IMR-90 (cell line): ENCODE data around the gene RNF223. TPM values are rescaled to one million over a fixed set of nuclear protein-coding genes. Genes with fewer than 3 reads are reported as not detected.

Experiments used
- ATAC-seq: fragments of 200-7000 bp; cut with Tn5 transposase; 2 replicates; pipeline ENCODE4 v1.9.1; 2020; ENCODE audit warnings: low read depth, mild to moderate bottlenecking, moderate library complexity
- BruUV-seq: library from RNA; stranded (reverse); fragments of 400-500 nt; replicated peaks from 2 replicates; lab custom pipeline; 2021; lab: Mats Ljungman, UMichigan
- CTCF ChIA-PET: fragments of 300-600 bp; formaldehyde crosslinking; extraction: SDS; loops from one replicate; lab custom pipeline; 2021; ENCODE audit warnings: antibody characterized with exemption; lab: Yijun Ruan, JAX
- POLR2A ChIA-PET: fragments of 300-600 bp; sonication (Branson Sonifier 250); formaldehyde crosslinking; loops from one replicate; lab custom pipeline; 2022; ENCODE audit warnings: antibody characterized with exemption; ENCODE audit not compliant: unreplicated experiment; lab: Charles Lee
- DNase-seq: peaks from one replicate; pipeline ENCODE4 v3.0.0; 2013
- H2AFZ ChIP-seq: replicated peaks from 2 replicates; pipeline ENCODE3; 2013; ENCODE audit warnings: low read length, mild to moderate bottlenecking; ENCODE audit not compliant: poor library complexity
- H2AK5ac ChIP-seq: 2 replicates; pipeline ENCODE4 v1.6.1; 2013; ENCODE audit warnings: low read depth, low read length, inconsistent platforms
- H2AK9ac ChIP-seq: replicated peaks from 2 replicates; pipeline ENCODE3; 2013; ENCODE audit warnings: mild to moderate bottlenecking, low read depth, low read length, moderate library complexity; ENCODE audit not compliant: poor library complexity
- H2BK120ac ChIP-seq: 2 replicates; pipeline ENCODE4 v1.6.1; 2013; ENCODE audit warnings: low read depth, low read length, inconsistent platforms
- H2BK15ac ChIP-seq: 3 replicates; pipeline ENCODE4 v1.6.1; 2013; ENCODE audit warnings: low read depth, low read length, inconsistent platforms
- H2BK20ac ChIP-seq: 2 replicates; pipeline ENCODE4 v1.6.1; 2013; ENCODE audit warnings: low read depth, mild to moderate bottlenecking, inconsistent platforms, low read length, moderate library complexity
- H2BK5ac ChIP-seq: 2 replicates; pipeline ENCODE4 v1.6.1; 2013; ENCODE audit warnings: mild to moderate bottlenecking, low read depth, low read length, inconsistent platforms; ENCODE audit not compliant: poor library complexity, severe bottlenecking
- H3K14ac ChIP-seq: replicated peaks from 2 replicates; pipeline ENCODE4 v1.6.1; 2013; ENCODE audit warnings: low read depth, low read length, inconsistent platforms
- H3K18ac ChIP-seq: 2 replicates; pipeline ENCODE4 v1.6.1; 2013; ENCODE audit warnings: low read depth, low read length, control low read depth
- H3K23ac ChIP-seq: 2 replicates; pipeline ENCODE4 v1.6.1; 2013; ENCODE audit warnings: low read depth, low read length, inconsistent platforms
- H3K27ac ChIP-seq: 2 replicates; pipeline ENCODE4 v1.5.1; 2013; ENCODE audit warnings: mild to moderate bottlenecking, control low read depth, low read length; ENCODE audit not compliant: insufficient read depth
- H3K27me3 ChIP-seq: 2 replicates; pipeline ENCODE4 v1.6.1; 2013; ENCODE audit warnings: low read length; ENCODE audit not compliant: control insufficient read depth, insufficient read depth
- H3K36me3 ChIP-seq: 2 replicates; pipeline ENCODE4 v1.6.1; 2013; ENCODE audit warnings: low read length, mixed read lengths; ENCODE audit not compliant: control insufficient read depth, insufficient read depth
- H3K4ac ChIP-seq: 2 replicates; pipeline ENCODE4 v1.6.1; 2013; ENCODE audit warnings: low read depth, low read length, inconsistent platforms
- H3K4me1 ChIP-seq: 2 replicates; pipeline ENCODE4 v1.6.1; 2013; ENCODE audit warnings: low read length, mixed read lengths; ENCODE audit not compliant: control insufficient read depth, insufficient read depth
- H3K4me2 ChIP-seq: 2 replicates; pipeline ENCODE4 v1.6.1; 2013; ENCODE audit warnings: low read depth, mild to moderate bottlenecking, control low read depth, low read length, moderate library complexity
- H3K4me3 ChIP-seq: 2 replicates; pipeline ENCODE4 v1.5.1; 2013; ENCODE audit warnings: low read depth, mild to moderate bottlenecking, control low read depth, low read length, moderate library complexity; ENCODE audit not compliant: insufficient read depth
- H3K56ac ChIP-seq: 2 replicates; pipeline ENCODE4 v1.6.1; 2013; ENCODE audit warnings: low read length, inconsistent platforms; ENCODE audit not compliant: insufficient read depth; ENCODE audit errors: extremely low read depth
- H3K79me1 ChIP-seq, 2 experiments: 2 replicates each; pipeline ENCODE4 v1.6.1; 2013; ENCODE audit warnings: low read length in 2 of 2, inconsistent platforms in 1 of 2, low read depth in 1 of 2
- H3K9ac ChIP-seq: 2 replicates; pipeline ENCODE4 v1.6.1; 2013; ENCODE audit warnings: low read depth, low read length, control low read depth
- H3K9me1 ChIP-seq: 2 replicates; pipeline ENCODE4 v1.6.1; 2013; ENCODE audit warnings: low read length, inconsistent platforms; ENCODE audit not compliant: insufficient read depth
- H3K9me3 ChIP-seq: 2 replicates; pipeline ENCODE4 v1.6.1; 2013; ENCODE audit warnings: low read length; ENCODE audit not compliant: control insufficient read depth, insufficient read depth
- H4K20me1 ChIP-seq: 2 replicates; pipeline ENCODE4 v1.6.1; 2013; ENCODE audit warnings: low read length, inconsistent platforms; ENCODE audit not compliant: insufficient read depth
- H4K5ac ChIP-seq: 2 replicates; pipeline ENCODE4 v1.6.1; 2013; ENCODE audit warnings: mild to moderate bottlenecking, low read depth, low read length, control low read depth
- H4K8ac ChIP-seq, 2 experiments: 2 replicates each; pipeline ENCODE4 v1.6.1; 2013; ENCODE audit warnings: low read depth in 2 of 2, low read length in 2 of 2, control low read depth in 1 of 2, inconsistent platforms in 1 of 2
- H4K91ac ChIP-seq: 2 replicates; pipeline ENCODE4 v1.6.1; 2013; ENCODE audit warnings: low read depth, low read length, inconsistent platforms; ENCODE audit not compliant: insufficient read depth
- BHLHE40 ChIP-seq: fragments of 150-350 bp; IDR thresholded peaks from 2 replicates; pipeline ENCODE4 v1.6.1; 2016; ENCODE audit warnings: mild to moderate bottlenecking, low read depth, low read length
- CEBPB ChIP-seq: IDR thresholded peaks from 2 replicates; pipeline ENCODE4 v1.6.1; 2012; ENCODE audit warnings: low read depth, low read length, improper control_type of control experiment
- CHD1 ChIP-seq: IDR thresholded peaks from 2 replicates; pipeline ENCODE4 v1.6.1; 2012; ENCODE audit warnings: low read depth, low read length, improper control_type of control experiment
- ELK1 ChIP-seq: fragments of 150-350 bp; IDR thresholded peaks from 2 replicates; pipeline ENCODE4 v1.6.1; 2016; ENCODE audit warnings: low read depth, mild to moderate bottlenecking, low read length, moderate library complexity, borderline replicate concordance
- FOS ChIP-seq: fragments of 150-350 bp; IDR thresholded peaks from 2 replicates; pipeline ENCODE4 v1.6.1; 2016; ENCODE audit warnings: low read depth, low read length
- MAFK ChIP-seq: IDR thresholded peaks from 2 replicates; pipeline ENCODE4 v1.6.1; 2012; ENCODE audit warnings: low read depth, low read length, improper control_type of control experiment
- MAZ ChIP-seq: IDR thresholded peaks from 2 replicates; pipeline ENCODE4 v1.6.1; 2012; ENCODE audit warnings: low read depth, mild to moderate bottlenecking, low read length, improper control_type of control experiment, moderate library complexity, borderline replicate concordance
- MXI1 ChIP-seq: IDR thresholded peaks from 2 replicates; pipeline ENCODE4 v1.6.1; 2012; ENCODE audit warnings: low read depth, mild to moderate bottlenecking, low read length, moderate library complexity, borderline replicate concordance
- NFE2L2 ChIP-seq: fragments of 150-350 bp; IDR thresholded peaks from 2 replicates; pipeline ENCODE4 v1.6.1; 2016; ENCODE audit warnings: low read depth, mild to moderate bottlenecking, low read length
- POLR2A ChIP-seq: IDR thresholded peaks from 2 replicates; pipeline ENCODE4 v1.6.1; 2012; ENCODE audit warnings: mild to moderate bottlenecking, low read depth, low read length
- RAD21 ChIP-seq: IDR thresholded peaks from 2 replicates; pipeline ENCODE4 v1.6.1; 2012; ENCODE audit warnings: low read length, improper control_type of control experiment
- RFX5 ChIP-seq: IDR thresholded peaks from 2 replicates; pipeline ENCODE4 v1.8.0; 2012; ENCODE audit warnings: low read depth, mild to moderate bottlenecking, low read length, moderate library complexity
- USF2 ChIP-seq: fragments of 150-350 bp; IDR thresholded peaks from 2 replicates; pipeline ENCODE4 v1.6.1; 2017; ENCODE audit warnings: mild to moderate bottlenecking, antibody characterized with exemption, low read length, low read depth
- WGBS, 2 experiments: methylation state at CpG; one replicate each; pipeline versions ENCODE4 v1.1.5 to v1.1.7; 2013; ENCODE audit warnings: missing lambda C conversion rate in 2 of 2; ENCODE audit not compliant: insufficient read length in 1 of 2; ENCODE audit errors: extremely low coverage in 2 of 2; 5-methylcytosine and 5-hydroxymethylcytosine counted together
- dilution Hi-C: fragments of 300-500 bp; cut with HindIII; formaldehyde crosslinking; loops from one replicate; pipeline ENCODE4 v1.14.3; 2018; ENCODE audit warnings: low sequenced_read_pairs; ENCODE audit not compliant: unreplicated experiment
- in situ Hi-C: fragments of 300-500 bp; cut with MboI; formaldehyde crosslinking; loops from 3 replicates; pipeline ENCODE4 v1.14.3; 2019; ENCODE audit warnings: low sequenced_read_pairs, inconsistent platforms, mixed read lengths
- intact Hi-C: fragments of 100-400 bp; cut with micrococcal nuclease; formaldehyde crosslinking; loops from 2 replicates; pipeline ENCODE4 v1.10.0; 2022
- polyA plus RNA-seq, 3 experiments: library from polyadenylated mRNA; depleted of rRNA; stranded (reverse); fragments of >200 nt; gene quantifications; 2 replicates each; pipeline ENCODE4 v1.2.3, GENCODE V29; 2012; ENCODE audit warnings: low replicate concordance in 1 of 3
- total RNA-seq: library from RNA; depleted of rRNA; stranded (reverse); fragments of >200 nt; gene quantifications from 2 replicates; pipeline ENCODE4 v1.2.3, GENCODE V29; 2012

The RNF223 gene
- total and polyA plus RNA-seq, 2 of the 4 experiments (the other 2 are of a cell fraction), result not detected

- no peak for TF ChIP-seq MXI1
- TF ChIP-seq BHLHE40, result no peak
Observed at GRCh38 chr1:1072849-1073742, 1.0 kb downstream of the RNF223 start (continued).

- BruUV-seq, result no TSS peak
- Histone ChIP-seq H3K27me3 (no peaks in the 10 kb centered on the region; the same call in 1 of the 2 replicates), H3K27ac (no peak overlapping the region), H3K14ac (no peak overlapping the region), H3K36me3 (no peaks in the 10 kb centered on the region), H3K9me1 (no peaks in the 10 kb centered on the region), H3K4me1 (peaks cover 2% of the 10 kb centered on the region; the same call in 1 of the 2 replicates), H4K91ac (no peak overlapping the region), H3K18ac (no peak overlapping the region), H2BK15ac (no peak overlapping the region), H3K79me1 (no peaks in the 10 kb centered on the region), H3K9me3 (no peaks in the 10 kb centered on the region), H3K9ac (no peak overlapping the region), H2BK20ac (no peak overlapping the region), H3K23ac (no peak overlapping the region), H3K56ac (no peak overlapping the region), H4K5ac (no peak overlapping the region), H2BK5ac (no peak overlapping the region), H4K8ac (no peak overlapping the region), H4K20me1 (no peaks in the 10 kb centered on the region), H2AFZ (no peak overlapping the region), H2BK120ac (no peak overlapping the region), H2AK9ac (no peak overlapping the region), H3K4me3 (no peak overlapping the region), H2AK5ac (no peak overlapping the region), H3K4me2 (no peak overlapping the region), H3K4ac (no peak overlapping the region)
- intact Hi-C loops, result no loop called here
- POLR2A ChIA-PET, result interaction anchor here (0.6 kb wide), 1 partner anchor 12 kb away, joined by 3 read pairs; no protein-coding TSS in a partner anchor
- 74% methylated on average over 9 of the region's 21 CpGs; no CpG with 5 or more reads in 1 of the 2 experiments for WGBS, 2 experiments
- DNase-seq (no peak), ATAC-seq (no peak)
- in situ Hi-C loops, result no loop called here
- dilution Hi-C loops, result no loop called here
- no peak for TF ChIP-seq ELK1
- TF ChIP-seq MAFK, result no peak
- no peak for TF ChIP-seq RFX5
- no peak for TF ChIP-seq MAZ
- no peak for TF ChIP-seq RAD21
- TF ChIP-seq BHLHE40, result no peak
- no peak for TF ChIP-seq POLR2A
- no peak for TF ChIP-seq FOS
- no peak for TF ChIP-seq CHD1
- no peak for TF ChIP-seq NFE2L2
- no peak for TF ChIP-seq CEBPB
- TF ChIP-seq USF2, result no peak
- CTCF ChIA-PET, result no interaction called here
Observed at GRCh38 chr1:1072299-1072848, 1.7 kb downstream of the RNF223 start.
